Anterior cingulate cortex (tissue), 58 donors: ENCODE measurements around the gene PTPRB.
"Not testable (repeated sequence)": the region's sequence is repeated elsewhere in the genome, so short reads cannot be mapped to it uniquely, and the experiment has no call there.

Source experiments
- DNase-seq, 58 donors: peaks; one replicate each; lab custom pipeline; 2025; lab: John Stamatoyannopoulos, UW

The PTPRB gene

DNA sequence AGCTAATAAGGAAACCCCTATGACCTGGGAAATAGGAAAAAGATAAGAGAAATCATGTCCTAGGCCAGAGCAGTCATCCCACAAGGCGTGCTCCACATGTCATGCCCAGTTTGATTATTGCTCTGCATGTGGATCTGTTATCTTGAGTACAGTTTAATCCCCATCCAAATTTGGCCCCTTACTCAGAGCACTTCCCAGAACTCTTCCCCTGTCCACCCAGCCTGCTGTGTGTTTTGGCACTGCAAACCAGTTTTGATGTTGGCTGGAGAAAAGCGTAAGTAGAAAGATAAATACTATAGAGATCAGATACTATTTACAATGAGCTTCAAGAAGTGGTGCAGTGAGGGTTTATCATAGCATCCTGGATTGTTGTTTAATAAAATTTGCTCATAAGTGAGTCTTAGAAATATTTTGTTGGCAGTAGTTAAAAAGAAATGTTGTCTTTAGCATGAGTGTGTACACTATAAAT lies 83.8 kb downstream of the PTPRB start:
- DNase-seq, result no peak

DNA sequence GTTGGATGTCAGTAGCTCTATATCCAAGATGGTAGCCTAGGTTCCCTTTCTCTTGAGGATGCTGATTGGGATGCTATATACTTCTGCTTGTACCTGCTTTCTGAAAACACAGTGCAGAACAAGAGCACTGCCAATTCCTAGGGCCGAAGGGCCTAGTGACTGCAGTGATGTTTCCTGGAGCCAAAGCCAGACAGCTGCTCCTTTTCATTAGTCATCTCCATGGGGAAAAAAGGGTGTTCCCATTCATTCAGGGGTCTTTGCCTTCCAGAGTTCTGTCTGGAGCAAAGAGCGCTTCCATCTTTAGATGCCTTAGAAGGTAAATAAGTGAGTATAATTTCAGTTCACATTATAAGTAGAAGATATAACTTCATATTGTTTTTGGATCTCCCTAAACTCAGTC lies 85.5 kb downstream of the PTPRB start:
- DNase-seq, result no peak

DNA sequence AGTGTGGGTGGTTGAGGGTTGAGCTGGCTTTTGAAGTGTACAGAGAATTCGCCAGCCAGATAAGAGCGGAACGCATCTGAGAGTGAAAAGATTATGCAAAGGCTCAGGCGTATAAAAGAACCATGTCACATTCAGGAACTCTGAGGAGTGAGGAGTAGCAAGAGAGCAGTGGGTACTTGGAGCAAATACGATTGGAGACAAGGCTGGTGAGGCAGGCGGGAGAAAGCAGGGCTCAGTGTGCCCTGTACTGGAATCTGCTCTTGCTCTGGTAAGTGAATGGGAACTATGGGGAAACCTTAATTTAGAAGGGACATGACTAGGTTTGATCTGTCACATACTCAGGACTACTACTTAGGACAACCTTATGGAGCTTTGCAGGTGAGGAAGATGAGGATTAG lies 87.0 kb downstream of the PTPRB start:
- no peak for DNase-seq

- DNase-seq, result no peak
These were observed 87.7 kb downstream of the PTPRB start for GRCh38 chr12:70549340-70550179.

GRCh38 chr12:70543444-70543843 lies 93.8 kb downstream of the PTPRB start:
- peak in 6 of 58 donors; percentile 7 to 31 (median 9) for DNase-seq

- no peak for DNase-seq
These were observed 96.2 kb downstream of the PTPRB start for GRCh38 chr12:70540996-70541395.

DNA sequence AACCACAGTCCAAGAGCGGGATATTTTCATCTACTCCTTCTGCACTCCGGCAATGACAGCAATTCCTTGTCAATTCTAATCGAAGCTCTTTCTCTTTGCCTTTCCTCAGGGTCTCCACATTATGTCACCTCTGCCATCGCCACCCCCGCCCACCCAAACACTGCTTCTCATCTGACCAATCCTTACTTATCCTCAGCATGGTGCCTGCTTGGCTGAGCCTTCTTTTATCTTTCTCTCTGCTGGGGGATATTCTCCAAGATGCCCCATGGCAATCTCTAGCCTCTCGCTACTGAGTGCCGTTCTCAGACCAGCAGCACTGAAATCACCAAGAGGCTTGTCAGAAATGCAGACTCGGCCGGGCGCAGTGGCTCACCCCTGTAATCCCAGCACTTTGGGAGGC lies 100.6 kb downstream of the PTPRB start:
- DNase-seq, result peak in 1 of 58 donors; percentile 16

DNA sequence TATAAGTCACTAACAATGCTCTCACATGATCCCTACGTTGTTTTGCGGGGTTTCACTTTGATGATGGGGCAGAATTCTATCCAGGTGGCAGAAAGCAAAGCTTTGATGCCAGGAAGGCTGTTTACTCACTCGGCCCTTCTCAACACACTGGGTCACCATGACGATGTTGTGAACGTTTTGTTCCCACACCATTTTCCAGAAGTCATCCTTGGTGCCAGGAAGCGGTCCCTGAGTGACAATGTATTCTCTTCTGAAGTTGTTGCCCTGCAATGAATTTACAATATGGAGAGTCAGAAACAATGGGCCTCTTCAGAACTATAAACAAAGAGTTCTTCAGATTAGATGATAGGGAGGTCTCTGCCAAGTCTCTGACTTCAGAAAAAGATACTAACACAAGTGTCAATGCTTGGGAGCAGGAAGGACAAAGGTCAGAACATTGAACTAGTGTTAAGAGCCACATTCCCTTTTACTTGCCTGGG lies 101.3 kb downstream of the PTPRB start:
- DNase-seq, result peak in 41 of 58 donors; percentile 3 to 92 (median 53)

DNA sequence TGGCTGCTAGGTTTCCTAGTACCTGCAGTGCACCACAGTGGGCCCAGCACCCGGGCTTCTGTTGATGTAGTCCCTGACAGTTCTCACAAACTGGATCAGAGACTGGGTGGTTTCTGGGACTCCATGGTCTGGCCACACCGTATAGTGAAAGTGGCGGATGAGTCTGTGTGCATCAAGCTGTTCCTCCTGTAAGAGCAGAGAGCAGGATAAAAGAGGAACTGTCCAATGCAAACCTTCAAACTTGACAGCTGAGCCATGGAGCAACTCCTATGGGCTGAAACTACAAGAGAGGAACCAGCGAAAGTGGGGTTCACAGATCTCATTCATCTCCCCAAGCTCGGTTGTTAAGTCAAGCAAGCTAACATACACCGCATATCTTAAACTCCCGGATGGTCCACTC lies 102.8 kb downstream of the PTPRB start:
- peak in 1 of 58 donors; percentile 14 for DNase-seq

- DNase-seq, result no peak
These were observed 107.6 kb downstream of the PTPRB start for GRCh38 chr12:70529647-70530046.

DNA sequence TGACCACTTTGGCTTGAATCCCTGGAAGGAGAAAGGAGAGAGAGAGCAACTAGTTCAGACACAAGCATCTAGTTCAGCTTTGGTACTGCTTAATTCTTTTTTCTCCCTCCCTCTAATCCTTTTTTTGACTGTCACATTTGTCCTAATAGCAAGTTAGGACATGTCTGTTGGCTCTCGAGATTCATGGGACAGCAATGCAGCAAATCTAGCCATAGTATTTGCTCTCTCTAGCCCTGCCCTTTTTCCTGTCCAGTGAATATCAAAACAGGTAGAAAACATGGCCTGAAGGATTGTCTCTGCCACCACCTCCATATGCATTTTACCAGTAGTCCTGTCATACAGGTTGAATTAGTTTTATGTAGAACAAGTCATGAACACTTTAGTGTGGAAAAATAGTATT lies 116.4 kb downstream of the PTPRB start:
- DNase-seq, result no peak

GRCh38 chr12:70513426-70513825 lies 123.8 kb downstream of the PTPRB start:
- DNase-seq, result no peak

- DNase-seq, result no peak
These were observed 129.1 kb downstream of the PTPRB start for GRCh38 chr12:70508178-70508577.

- no peak for DNase-seq
These were observed 129.8 kb downstream of the PTPRB start for GRCh38 chr12:70507442-70507841.

- no peak for DNase-seq
These were observed 139.7 kb downstream of the PTPRB start for GRCh38 chr12:70497508-70497907.

DNA sequence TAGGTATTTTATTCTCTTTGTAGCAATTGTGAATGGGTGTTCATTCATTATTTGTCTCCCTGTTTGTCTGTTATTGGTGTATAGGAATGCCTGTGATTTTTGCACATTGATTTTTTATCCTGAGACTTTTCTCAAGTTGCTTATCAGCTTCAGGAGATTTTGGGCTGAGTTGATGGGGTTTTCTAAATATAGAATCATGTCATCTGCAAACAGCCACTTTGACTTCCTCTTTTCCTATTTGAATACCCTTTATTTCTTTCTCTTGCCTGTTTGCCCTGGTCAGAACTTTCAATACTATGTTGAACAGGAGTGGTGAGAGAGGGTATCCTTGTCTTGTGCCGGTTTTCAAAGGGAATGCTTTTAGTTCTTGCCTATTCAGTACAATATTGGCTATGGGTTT lies 144.3 kb downstream of the PTPRB start:
- not testable (repeated sequence) for DNase-seq

GRCh38 chr12:70490928-70491327 lies 146.3 kb downstream of the PTPRB start:
- DNase-seq, result not testable (repeated sequence)

- DNase-seq, result no peak
These were observed 149.8 kb downstream of the PTPRB start for GRCh38 chr12:70487440-70487839.

DNA sequence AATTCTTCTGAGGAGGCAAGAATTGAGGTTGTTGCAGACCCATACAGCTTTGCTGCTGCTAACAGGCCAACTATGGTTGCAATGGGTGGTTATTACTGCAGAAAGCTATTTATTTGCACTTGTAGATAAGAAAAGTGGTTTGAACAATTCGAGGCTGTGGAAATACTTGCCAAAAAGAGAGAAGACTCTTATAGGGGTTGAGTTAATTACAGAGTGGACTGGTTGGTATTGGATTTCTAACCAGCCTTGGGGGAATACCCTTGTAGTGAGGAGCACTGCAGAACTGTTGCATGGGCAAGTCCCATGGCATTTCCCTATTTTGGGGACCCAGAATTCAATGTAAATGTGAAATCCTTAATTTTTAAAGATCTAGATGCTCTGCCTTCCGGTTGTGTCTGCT lies 150.6 kb downstream of the PTPRB start:
- DNase-seq, result no peak

- DNase-seq, result no peak
These were observed 151.5 kb downstream of the PTPRB start for GRCh38 chr12:70485704-70486103.

GRCh38 chr12:70484464-70484863 lies 152.8 kb downstream of the PTPRB start:
- DNase-seq, result no peak

- no peak for DNase-seq
These were observed 154.5 kb downstream of the PTPRB start for GRCh38 chr12:70482764-70483163.
